Measurements from ENCODE around the gene MYLK.

The MYLK gene

DNA sequence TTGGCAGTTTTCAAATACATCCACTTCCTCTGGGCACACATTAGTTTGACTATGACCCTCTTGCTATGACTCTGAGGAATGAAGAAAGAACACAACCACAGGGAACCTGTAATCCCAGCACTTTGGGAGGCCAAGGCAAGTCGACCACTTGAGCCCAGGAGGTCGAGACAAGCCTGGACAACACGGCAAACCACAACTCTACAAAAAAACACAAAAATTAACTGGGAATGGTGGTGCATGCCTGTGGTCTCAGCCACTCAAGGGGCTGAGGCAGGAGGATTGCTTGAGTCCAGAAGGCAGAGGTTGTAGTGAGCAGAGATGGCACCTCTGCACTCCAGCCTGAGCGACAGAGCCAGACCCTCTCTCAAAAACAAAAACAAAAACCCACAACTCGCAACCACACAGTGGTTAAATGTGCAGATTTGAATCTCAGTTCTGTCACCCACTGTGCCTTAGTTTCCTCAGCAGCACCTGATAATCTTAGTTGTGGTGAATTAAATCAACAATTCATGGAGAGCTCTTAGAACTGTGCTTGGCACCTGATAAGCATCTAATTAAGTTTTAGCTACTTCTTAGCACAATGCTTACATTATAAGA lies 65.7 kb downstream of the MYLK start:
- DNase-seq = no peak

DNA sequence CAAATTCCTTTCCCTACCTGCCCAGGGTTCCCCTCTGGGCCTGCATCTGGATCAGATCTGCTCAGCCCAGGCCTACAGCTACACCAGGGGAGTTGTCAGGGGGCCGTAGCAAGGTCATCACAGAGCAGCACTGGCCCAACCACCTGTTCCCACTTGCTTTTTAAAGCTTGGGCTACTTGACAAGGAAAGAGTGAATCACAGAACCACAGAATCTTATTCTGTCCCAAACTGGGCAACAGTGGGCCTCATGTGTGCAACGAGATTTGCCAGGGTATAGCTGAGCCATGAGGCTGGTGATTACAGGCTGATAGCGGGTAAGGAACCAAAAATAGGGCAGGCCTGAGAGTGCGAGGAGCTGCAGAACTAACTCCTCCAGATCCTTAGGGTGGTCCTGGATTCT lies 66.7 kb downstream of the MYLK start:
- DNase-seq = no peak

DNA sequence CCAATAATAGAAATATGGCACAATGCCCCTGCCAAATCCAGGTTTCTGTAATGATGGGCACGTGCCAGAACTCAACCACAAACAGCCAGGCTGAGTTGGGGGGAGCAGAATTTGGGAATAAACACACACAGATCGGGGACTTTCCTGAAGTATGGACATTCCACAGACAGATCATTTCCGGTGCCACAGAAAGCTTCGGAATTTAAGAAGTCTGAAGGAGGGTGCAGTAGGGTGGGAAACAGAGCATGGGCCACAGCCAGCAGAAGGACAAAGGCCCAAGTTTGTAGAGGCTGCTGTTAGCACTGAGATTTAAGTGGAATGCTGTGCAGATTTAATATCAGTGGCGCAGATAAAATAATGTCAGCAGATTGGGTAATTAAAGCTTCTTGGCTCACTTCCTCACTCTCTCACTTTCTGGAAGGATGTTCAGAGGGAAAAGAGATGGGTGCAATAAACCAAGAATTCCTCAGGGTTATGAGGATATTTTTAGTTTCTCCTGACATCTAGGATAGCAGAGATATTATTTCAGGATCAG lies 67.4 kb downstream of the MYLK start:
- no peak for DNase-seq

DNA sequence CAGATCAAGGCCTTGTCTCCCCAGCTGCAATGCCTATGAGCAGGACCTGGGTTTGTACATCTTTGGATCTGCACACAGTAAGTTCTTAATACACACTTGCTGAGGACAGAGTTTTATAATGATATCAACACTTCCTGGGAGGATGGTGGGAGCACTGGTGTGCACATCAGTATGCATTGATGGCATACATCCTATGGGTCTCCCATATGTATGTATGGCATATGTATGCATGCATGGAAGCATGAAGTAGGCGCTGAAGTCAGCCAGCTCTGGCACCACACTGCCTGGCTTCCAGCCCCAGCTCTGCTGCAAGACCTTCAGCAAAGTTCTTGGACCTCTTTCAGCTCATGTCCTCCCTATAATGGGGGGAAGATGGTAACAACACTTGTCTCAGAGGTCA lies 68.2 kb downstream of the MYLK start:
- DNase-seq = no peak

DNA sequence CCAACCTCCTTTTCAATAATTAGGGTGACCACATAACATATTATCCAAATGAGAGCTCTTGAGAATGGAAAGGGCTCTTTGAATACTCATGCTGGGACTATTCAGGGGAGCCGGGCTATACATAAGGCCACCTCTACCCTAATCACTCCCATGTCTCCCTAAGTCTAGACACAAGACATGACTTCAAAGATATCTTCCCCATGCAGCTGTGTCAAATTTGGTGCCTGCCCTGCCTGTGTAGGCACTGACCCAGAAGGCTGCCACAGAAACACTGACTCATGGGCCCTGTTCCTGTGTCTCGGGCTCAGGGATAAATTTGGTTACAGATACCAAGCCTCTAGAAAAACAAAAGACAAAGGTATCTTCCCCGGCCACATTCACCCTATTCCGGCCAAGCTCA lies 70.3 kb downstream of the MYLK start:
- DNase-seq = no peak

DNA sequence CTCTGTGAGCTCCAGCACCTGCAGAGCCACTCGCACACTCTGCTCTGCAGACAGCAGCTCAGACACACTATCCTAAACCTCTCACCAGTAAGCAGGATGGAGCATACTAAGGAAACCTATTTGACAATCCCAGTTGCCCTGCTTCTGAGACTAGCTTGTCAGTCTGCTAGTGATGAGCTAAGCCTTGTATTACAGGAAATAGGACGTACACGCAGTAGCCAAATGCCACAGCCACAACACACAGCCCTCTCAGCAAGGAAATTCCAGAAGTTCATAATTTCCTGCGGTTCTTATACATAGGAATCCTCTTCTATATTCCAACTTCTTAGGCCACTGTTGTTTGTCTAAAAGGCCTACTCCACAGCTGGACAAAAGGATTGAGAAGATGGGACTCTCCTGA lies 74.5 kb downstream of the MYLK start:
- DNase-seq = no peak

DNA sequence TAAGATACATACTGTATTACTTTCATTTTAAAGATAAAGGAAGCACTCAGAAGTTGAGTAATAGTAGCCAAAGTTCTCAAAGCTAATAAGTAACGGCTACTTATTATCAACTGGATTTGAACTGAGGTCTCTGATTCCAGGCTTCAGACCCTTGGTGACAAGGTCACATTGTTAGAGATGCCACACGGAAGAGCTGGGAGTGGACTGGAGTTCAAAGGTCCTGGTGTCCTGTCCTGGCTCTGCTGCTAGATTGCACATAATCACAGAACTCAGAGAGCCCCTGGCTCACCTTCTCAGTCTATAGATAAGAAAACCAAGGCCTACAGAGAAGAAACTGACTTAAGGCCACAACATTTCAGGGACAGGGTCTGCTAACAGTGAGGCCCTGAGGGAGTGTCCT lies 75.3 kb downstream of the MYLK start:
- DNase-seq = no peak

DNA sequence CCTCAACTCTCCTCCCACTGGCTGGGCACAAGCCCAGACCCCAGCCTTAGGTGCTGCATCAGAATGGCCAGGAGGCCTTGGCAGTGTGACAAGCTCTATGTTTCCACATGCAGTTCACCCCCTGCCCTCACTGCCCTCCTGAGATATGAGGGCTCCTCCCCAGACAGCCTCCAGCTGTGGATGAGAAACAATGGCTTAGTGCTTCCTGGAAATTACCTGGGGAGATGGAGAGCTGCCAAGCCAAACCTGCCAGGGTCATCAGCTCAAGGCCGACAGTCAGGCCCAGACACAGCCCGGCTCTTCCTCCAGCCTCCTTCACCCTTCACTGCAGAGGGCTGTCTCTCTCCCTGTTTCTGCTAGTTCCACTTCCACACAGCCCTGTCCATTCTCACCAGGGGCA lies 76.3 kb downstream of the MYLK start:
- no peak for DNase-seq

DNA sequence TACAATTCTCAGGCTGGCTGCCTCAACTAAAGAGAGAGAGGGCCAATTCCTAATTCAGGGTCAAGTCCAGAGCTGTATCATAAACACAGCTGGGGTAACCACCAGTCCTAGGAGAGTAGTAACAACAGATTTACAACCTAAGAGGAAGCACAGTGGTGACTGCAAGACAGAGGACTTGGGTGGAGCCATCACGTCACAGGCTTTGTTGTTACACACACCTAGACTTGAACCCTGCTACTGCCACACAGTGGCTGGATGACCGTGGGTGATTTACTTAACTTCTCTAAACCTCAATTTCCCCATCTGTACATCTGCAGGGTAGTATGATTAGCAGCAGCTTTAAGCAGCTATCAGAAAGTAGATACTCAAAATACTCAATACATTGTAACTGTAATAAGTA lies 78.6 kb downstream of the MYLK start:
- no peak for DNase-seq

DNA sequence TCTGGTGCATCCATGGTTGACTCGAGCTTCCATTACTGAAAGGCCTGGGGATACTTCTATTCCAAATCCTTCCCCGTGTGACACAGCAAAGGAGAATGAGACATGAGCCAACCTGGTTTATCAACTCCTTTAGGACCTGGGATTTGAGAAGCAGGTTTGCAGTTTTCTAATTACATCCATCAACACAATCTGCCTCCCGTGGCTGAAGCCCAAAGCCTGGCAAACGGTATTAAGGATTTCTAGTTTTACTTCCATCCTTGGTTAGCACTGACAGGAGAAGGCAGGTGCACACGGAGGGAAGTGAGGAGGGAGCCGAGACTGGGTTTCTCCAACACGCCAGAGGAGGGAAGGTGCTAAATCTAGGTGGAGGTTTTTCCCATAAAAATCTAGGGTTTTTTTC lies 79.0 kb downstream of the MYLK start:
- DNase-seq = no peak

DNA sequence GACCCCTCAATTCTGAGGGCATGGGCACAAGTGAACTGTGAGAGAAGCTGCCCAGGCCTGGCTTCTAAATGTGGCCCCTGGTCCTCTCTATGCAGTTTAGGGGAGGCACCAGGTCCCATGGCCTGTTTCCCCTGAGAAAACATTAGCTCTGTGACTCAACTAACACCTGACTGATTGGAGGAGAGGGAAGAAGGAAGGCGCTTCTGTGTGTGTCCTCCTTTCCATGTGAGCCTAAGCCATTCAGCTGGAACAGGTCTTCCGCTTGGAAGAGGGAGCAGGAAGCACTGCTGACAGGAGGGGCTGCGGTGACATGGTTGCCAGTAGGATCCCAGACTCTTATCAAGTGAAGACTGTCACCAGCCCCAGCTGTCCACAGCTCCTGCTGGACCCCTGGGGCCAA lies 79.5 kb downstream of the MYLK start:
- DNase-seq = no peak

DNA sequence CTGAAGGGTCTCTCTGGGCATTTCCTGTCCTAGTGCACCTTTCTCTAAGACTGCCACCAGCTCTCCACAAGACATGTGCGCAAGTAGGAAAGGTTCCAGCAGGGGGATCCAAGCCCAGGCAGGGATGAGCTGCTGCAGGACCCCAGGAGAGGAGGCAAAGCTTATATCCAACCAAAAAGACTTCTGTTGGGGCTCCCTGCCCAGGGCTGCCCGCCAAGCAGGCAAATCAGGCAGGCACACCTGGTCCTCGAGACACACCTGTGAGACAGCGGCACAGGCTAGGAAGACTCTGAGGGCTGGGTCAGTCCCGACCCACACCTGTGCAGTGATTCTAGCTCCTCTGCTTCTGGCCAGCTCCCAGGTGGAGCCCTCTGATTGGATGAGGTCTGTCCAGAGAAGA lies 80.6 kb downstream of the MYLK start:
- no peak for DNase-seq

DNA sequence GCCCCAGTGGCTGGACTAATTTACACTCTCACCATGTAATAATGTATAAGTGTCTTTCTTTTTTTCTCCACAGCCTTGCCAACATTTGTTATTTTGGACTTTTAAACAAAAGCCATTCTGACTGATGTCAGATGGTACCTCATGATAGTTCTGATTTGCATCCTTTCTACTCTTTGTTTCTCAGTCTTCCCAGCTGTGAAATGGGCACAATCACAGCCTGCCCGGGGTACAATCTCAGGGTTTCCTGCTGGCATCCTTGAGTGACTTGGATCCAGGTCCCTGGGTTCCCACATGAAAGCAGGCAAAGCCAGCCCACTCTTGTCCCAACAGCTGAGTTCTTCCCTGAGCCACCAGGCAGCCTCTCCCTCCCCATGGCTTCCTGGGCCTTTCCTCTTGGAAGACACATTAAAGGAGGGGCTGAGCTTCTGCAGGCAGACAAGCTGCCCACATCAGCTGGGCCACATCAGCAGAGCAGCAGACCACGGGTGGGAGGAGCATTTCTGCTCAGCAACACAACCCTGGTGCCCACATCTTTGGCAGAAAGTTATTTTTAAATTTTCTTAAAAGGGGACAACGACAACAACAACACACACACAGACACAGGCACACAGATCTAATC lies 82.0 kb downstream of the MYLK start:
- DNase-seq = no peak

DNA sequence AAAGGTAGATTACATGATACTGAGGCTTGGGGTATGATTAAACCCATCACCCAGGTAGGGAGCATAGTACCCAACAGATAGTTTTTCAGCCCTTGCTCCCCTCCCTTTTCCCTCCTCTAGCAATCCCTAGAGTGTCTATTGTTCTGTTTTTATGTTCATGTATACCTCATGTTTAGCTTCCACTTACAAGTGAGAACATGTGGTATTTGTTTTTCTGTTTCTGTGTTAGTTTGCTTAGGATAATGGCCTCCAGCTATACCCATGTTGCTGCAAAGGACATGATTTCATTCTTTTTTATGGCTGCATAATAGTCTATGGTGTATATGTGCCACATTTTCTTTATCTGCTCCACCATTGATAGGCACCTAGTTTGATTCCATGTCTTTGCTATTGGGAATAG lies 82.7 kb downstream of the MYLK start:
- no peak for DNase-seq

DNA sequence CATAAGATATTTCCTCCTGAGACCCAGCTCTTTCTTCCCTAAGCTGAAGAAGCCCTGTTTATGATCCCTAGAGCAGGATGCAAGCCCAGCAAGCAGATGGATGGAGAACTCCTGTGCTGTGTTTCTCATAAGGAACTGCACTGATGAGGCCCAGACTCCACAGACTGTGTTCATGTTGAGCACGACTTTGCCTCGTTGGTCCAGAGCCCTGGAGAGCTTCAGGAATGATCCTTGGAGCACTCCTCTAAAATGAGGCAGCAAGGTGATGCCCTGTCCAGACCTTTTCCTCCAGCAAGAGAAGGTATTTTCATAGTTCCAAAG lies 83.8 kb downstream of the MYLK start:
- DNase-seq = no peak

DNA sequence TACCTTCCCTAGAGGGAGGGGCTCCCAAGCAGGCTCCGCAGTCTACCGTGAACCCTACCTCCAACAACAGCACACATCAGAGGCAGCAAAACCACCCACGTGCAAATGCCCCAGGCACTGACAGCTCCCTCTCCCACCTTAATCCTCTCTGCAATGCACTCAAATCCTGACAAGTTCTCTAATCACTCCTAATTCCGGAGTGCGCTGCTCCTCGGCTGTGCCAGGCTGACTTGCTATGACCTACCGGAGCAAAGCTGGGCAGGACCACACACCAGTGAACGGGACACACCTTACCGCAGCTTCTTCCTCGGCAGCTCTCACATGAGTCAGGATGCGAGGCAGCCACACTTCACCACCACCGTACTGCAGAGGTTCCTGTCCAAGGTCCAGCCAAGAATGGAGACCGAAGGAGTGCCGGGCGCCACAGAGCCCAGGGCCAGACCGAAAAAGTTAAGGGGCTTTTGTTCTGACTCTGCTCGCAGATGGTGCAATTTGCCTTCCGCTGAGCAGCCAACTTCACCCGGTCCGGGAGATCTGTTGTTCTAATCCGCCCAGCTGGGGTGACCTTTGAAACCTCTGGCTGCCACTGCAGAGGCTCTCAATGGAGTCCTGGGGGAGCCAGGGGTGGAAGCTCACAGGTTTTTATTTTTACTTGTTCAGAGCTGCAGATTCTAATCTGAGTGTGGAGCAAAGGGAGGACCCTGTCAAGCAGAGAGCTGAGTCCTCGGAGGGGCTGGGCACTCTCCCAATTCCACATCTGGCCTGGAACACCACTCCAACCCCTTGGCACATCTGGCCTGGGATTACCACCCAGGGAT lies 84.4 kb downstream of the MYLK start:
- DNase-seq = no peak

DNA sequence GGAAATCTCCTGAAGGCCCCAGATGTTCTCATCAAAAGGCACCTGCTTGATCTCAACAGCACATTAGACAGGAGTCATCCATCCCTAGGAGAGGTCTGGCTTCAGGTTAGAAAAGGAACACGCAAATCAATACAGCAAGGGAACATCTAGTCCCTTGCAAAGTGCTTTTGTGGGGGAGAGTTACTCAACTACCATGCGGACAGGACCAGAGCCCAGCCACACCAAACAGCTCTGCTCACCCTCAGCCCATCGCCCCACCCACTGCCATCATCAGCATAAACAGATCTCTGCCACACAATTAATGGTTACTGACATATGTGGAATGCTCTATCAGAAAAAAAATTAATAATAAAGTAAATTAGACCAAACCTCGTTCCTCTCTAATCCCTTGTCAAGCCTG lies 85.6 kb downstream of the MYLK start:
- no peak for DNase-seq

DNA sequence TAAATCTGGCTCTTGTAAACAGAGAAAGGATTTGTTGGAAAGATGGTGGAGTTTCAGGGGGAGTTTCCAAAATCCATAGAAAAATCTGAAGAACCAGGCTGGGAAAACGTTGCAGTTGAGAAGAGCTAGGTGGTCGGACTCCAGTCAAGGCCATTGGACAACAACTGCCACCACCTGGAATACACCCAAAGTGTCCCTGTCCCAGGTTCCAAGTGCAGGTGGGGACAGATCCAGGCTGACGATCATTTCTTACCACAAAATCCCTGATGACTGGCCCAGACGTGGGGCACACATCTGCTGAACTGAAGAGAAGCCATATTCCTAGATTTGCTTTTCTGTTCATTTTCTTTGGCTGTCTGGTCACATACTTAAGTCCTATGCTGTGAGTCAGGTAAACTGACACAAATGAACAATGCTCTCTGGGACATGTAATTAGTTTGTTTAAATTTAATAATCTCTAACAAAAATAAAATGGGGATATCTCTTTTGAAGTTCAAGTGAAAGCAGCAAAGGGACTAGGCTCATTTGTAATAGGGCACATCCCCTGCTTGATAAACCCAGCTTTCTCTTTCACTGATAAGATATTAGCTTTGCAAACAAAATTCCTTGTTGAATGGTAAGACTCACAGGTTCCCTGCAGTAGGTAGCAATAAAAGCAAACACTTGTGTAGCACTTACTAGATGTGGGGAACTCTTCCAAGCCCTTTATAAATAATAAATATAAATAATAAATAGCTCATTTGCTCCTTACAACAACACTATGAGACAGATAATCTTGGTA lies 88.5 kb downstream of the MYLK start:
- DNase-seq = no peak

DNA sequence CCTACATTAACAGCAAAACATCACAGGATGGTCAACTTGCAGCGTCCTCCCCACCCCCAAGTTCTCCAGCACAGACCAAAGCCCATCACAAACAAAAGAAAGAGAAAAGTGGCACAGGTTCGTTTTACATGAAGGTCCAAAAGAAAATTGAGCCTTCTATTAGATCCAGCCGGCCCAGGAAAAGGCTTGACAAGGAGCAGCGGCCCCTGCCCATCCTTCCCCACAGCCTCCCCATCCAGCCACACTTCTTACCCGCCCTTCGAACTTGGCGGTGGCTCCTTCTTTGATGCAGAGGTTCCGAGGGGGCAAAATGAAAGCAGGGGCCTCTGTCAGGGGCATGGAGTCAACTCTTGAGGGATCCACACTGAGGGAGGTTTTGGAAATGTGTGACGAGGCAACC lies 90.7 kb downstream of the MYLK start:
- no peak for DNase-seq

DNA sequence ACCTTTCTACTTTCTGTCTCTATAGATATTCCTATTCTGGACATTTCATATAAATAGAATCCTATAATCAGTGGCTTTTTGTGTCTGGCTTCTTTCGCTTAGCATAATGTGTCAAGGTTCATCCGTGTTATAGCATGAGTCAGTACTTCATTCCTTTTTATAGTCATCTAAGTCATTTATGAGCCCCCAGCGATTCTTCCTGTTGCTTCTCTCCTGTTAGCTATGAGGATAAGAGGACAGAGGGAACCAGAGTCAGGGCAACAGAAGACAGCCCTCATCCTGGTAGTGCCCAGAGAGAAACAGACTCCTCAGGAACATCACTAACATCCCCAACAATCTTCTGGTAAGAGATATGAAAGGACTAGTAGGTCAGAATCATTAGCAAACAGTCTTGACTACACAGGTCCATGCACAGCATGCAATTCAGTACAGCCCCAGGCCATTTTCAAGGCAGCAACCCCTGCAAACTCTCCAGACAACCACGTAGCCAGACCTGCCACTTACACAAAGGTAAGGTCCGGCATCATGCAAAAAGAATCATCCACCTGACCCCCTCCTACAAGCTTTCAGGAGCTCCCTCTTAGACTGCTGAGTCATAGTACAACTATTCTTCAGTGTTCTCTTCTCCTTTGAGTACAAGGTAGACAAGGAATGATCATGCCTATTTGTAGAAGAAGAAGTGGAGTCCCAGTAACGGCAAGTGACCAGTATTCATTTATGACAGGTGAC lies 91.5 kb downstream of the MYLK start:
- no peak for DNase-seq

DNA sequence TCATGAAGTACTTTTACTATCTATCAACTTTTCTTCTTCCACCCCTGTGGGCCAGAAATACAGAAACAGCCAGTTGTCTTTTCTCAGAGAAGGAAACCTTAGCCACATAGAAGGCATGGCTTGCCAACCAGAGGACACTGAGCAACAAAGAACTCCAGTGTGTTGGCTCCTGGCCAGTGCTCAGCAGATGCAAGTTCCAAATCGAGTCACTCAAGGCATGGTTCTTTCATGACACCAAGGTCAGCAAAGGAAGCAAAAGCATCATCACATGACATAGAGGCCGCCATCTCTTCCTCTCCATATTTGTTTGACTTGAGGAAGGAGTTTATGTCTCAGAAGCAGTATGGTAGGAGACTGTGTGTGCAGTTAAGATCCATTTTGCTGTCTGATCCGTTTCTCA lies 92.2 kb downstream of the MYLK start:
- DNase-seq = no peak

DNA sequence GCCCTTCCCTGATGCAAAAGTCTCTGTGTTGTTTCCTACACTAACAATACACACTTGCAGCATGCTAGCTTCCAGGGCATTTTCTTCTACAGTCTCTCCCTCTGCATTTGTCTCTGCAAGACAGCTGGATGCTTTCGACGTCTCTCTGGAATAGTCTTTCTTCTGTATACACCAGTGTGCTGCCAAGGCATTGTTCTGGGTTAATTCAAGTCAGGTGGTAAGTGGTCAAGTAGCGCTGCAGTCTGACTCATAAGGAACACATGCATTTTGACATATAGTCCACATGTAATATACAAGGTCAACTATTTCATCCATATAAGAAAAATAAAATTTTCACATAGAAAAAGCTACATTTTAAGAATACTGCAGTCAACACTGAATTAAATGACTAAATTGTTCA lies 92.7 kb downstream of the MYLK start:
- DNase-seq = no peak

DNA sequence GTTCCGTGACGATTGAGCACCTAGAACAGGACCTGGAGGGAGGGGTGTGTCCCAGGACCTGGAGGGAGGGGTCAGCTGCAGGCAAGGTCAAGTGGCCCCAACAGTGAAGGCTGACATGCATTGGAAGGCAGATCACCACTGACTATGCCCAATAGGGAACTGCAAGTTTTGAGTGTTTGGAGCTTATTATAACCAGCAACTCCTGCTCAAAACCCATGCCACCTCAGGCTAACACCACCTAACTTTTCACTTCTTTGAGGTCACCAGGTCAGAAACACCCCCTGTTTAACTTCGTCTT lies 93.1 kb downstream of the MYLK start:
- no peak for DNase-seq
